Measurements from ENCODE around the gene CTSD.

Gene CTSD

DNA sequence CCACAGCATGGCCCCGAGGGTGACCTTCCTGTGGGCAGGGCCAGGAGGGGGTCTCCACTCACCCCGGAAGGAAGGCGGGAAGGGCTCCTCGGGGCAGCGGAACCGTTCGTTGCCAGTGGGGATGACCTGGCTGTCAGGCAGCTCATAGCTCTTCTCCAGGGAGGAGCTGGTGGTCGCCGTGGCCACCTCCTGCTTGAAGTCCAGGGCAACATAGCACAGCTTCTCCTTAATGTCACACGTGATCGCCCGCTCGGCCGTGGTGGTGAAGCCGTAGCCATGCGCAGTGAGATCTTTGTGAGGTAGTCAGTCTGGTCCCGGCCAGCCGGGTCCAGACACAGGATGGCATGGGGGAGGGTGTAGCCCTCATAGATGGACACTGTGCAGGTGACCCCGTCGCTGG is 39.5 kb upstream of the CTSD start:
- no peaks in the 10 kb centered on the region for H3K27me3 ChIP-seq
- no peak overlapping the region for H3K27ac ChIP-seq
- no peaks in the 10 kb centered on the region for H4K20me1 ChIP-seq
- H3K9me3 ChIP-seq (replicated peaks in 1 of 11): no peaks in the 10 kb centered on the region
- H3K4me1 ChIP-seq: no peaks in the 10 kb centered on the region
- no peak overlapping the region for H3K4me2 ChIP-seq
- TF ChIP-seq Cebpa-rat (IDR thresholded peaks at IDR 0.05): no peak
- H3K9ac ChIP-seq: no peak overlapping the region
- no peak overlapping the region for H3K4me3 ChIP-seq
- no peaks in the 10 kb centered on the region for H3K36me3 ChIP-seq

DNA sequence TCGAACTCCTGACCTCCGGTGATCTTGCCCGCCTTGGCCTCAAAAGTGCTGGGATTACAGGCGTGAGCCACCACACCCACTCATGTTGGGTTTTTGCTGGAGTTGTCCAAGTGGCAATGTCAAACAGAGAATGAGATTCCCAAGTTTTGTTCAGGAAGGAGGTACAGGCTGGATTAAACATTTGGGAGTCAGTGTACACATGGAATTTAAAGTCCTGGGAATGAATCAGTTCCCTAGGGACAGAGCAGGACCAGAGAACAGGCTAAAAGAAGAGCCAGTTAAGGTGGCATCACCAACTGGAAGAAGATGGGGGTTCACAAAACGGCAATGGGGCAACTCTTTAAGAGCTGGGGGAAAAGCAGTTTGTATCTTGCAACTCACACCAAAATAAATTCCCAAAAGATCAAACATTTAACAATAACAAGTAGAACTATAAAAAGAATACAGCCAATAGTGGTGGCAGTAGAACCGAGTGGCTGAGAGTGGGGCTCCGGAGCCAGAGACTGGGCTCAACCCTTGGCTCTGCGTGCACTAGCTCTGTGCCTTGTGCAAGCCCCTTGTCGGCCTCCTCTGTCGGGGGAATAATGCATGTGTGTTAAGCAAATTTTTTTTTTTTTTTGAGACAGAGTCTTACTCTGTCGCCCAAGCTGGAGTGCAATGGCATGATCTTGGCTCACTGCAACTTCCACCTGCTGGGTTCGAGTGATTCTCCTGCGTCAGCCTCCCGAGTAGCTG is 33.8 kb upstream of the CTSD start:
- no peaks in the 10 kb centered on the region for H3K36me3 ChIP-seq
- no peaks in the 10 kb centered on the region for H3K9me3 ChIP-seq (replicated peaks in 1 of 11)
- H3K27ac ChIP-seq: no peak overlapping the region
- no peaks in the 10 kb centered on the region for H3K27me3 ChIP-seq
- no peaks in the 10 kb centered on the region for H4K20me1 ChIP-seq
- peaks cover 8 to 11% (median 10%) of the 10 kb centered on the region in 10 experiments for H3K4me1 ChIP-seq
- TF ChIP-seq Cebpa-rat (IDR thresholded peaks at IDR 0.05): no peak
- H3K4me3 ChIP-seq: no peak overlapping the region
- H3K4me2 ChIP-seq: no peak overlapping the region
- H3K9ac ChIP-seq: no peak overlapping the region

DNA sequence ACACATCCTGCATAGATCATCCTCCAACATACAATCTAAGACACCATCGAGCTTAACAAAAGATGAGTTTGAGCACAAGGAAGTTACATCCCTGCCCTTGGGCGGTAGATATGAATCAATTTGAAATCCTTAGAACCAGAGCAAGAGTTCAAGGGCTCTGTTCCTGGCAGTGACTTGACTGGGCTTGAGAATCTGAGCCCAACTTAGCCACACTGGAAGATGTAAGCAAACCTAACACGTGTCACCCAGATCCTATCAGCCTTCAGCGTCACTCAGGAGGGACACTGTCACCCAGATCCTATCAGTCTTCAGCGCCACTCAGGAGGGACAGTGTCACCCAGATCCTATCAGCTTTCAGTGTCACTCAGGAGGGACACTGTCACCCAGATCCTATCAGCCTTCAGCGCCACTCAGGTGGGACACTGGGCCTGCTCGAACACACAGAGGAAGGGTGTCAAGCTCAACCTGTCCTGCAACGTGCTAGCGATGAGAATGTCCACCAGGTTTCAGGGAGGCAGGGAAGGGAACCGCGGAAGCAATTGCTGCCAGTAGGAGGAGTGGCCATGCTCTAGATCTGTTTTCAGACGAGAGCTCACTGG is 32.8 kb upstream of the CTSD start:
- H4K20me1 ChIP-seq: no peaks in the 10 kb centered on the region
- H3K36me3 ChIP-seq: no peaks in the 10 kb centered on the region
- H3K9ac ChIP-seq: no peak overlapping the region
- H3K4me2 ChIP-seq: no peak overlapping the region
- peaks cover 16 to 20% (median 19%) of the 10 kb centered on the region in 10 experiments for H3K4me1 ChIP-seq
- no peak for TF ChIP-seq Cebpa-rat (IDR thresholded peaks at IDR 0.05)
- H3K9me3 ChIP-seq (replicated peaks in 1 of 11): no peaks in the 10 kb centered on the region
- H3K27ac ChIP-seq: no peak overlapping the region
- no peak overlapping the region for H3K4me3 ChIP-seq
- no peaks in the 10 kb centered on the region for H3K27me3 ChIP-seq

DNA sequence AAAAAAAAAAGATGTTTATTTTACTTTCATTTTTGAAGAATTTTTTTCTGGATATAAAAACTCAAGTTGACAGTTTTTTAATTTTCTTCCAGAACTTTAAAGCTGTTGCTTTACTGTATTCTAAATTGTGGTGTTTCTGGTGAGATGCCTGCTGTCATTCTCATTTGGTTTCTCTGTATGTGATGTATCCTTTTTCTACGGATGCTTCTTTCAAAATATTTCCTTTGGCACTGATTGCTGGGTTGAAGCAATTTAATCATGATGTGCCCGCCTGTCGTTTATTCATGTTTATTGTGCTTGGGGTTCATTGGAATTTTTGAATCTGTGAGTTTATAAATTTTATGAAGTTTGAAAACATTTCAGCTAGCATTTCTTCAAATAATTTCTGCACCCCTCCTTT is 29.4 kb upstream of the CTSD start:
- H3K9ac ChIP-seq: no peak overlapping the region

DNA sequence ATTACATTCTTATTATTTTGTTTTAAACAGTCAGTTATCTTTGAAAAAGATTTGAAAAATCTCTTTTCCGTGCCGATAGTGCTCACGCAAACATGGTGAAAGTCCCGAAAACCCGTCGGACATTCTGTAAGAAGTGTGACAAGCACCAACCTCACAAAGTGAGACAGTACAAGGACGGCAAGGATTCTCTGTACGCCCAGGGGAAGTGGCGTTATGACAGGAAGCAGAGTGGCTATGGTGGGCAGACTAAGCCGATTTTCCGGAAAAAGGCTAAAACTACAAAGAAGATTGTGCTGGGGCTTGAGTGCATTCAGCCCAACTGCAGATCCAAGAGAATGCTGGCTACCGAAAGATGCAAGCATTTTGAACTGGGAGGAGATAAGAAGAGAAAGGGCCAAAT is 28.7 kb upstream of the CTSD start:
- Histone ChIP-seq H4K20me1 (no peaks in the 10 kb centered on the region), H3K9me3 (replicated peaks in 1 of 11) (peaks cover 0 to 4% (median 0%) of the 10 kb centered on the region in 11 experiments; a peak in 1 of 22 replicates), H3K27ac (peak overlapping the region in 7 of 11 experiments; percentile 1 to 67 (median 56); a peak in 11 of 22 replicates), H3K4me1 (peaks cover 16 to 20% (median 19%) of the 10 kb centered on the region in 10 experiments), H3K4me2 (peak overlapping the region; percentile 52 to 80 (median 64)), H3K27me3 (no peaks in the 10 kb centered on the region), H3K36me3 (no peaks in the 10 kb centered on the region), H3K4me3 (peak overlapping the region in 1 of 10 experiments; percentile 45; a peak in 1 of 20 replicates), H3K9ac (peak overlapping the region in 3 of 11 experiments; percentile 37 to 48 (median 40); a peak in 4 of 22 replicates)
- TF ChIP-seq Cebpa-rat (IDR thresholded peaks at IDR 0.05): no peak

More for the DNA sequence above, 29.4 kb upstream of the CTSD start:
- H3K36me3 ChIP-seq: no peaks in the 10 kb centered on the region
- peak overlapping the region in 5 of 11 experiments; percentile 4 to 67 (median 56); a peak in 5 of 22 replicates for H3K27ac ChIP-seq
- 0 out of 20 replicates have a peak overlapping the region, but pooled peaks of 1 of the 10 experiments have one; percentile 45 for H3K4me3 ChIP-seq
- H3K27me3 ChIP-seq: no peaks in the 10 kb centered on the region
- no peaks in the 10 kb centered on the region for H4K20me1 ChIP-seq
- H3K4me1 ChIP-seq: peaks cover 16 to 20% (median 19%) of the 10 kb centered on the region in 10 experiments
- TF ChIP-seq Cebpa-rat (IDR thresholded peaks at IDR 0.05): no peak
- H3K9me3 ChIP-seq (replicated peaks in 1 of 11): peaks cover 0 to 4% (median 0%) of the 10 kb centered on the region in 11 experiments; a peak in 1 of 22 replicates
- peak overlapping the region; percentile 52 to 80 (median 64); a peak in 19 of 22 replicates for H3K4me2 ChIP-seq

DNA sequence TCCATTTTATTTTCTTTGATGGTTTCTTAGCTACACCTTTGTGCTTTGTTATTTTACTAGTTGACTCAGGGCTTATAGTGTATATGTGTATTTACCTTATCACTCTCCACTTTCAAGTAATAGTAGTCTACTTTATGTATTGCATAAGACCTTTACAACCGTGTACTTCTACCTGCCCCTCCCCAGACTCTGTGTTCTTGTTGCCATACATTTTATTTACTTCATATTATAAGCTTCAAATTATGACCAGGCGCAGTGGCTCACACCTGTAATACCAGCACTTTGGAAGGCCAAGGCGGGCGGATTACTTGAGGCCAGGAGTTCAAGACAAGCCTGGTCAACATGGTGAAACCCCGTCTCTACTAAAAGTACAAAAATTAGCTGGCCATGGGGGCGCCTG is 28.2 kb upstream of the CTSD start:
- TF ChIP-seq Cebpa-rat (IDR thresholded peaks at IDR 0.05): no peak
- peaks cover 0 to 4% (median 0%) of the 10 kb centered on the region in 11 experiments; a peak in 1 of 22 replicates for H3K9me3 ChIP-seq (replicated peaks in 1 of 11)
- no peaks in the 10 kb centered on the region for H3K27me3 ChIP-seq
- H3K27ac ChIP-seq: peak overlapping the region in 6 of 11 experiments; percentile 1 to 67 (median 56); a peak in 9 of 22 replicates
- peak overlapping the region; percentile 52 to 80 (median 64) for H3K4me2 ChIP-seq
- no peak overlapping the region for H3K4me3 ChIP-seq
- H3K9ac ChIP-seq: peak overlapping the region in 3 of 11 experiments; percentile 37 to 48 (median 40); a peak in 2 of 22 replicates
- no peaks in the 10 kb centered on the region for H3K36me3 ChIP-seq
- no peaks in the 10 kb centered on the region for H4K20me1 ChIP-seq
- peaks cover 17 to 22% (median 19%) of the 10 kb centered on the region in 10 experiments for H3K4me1 ChIP-seq

DNA sequence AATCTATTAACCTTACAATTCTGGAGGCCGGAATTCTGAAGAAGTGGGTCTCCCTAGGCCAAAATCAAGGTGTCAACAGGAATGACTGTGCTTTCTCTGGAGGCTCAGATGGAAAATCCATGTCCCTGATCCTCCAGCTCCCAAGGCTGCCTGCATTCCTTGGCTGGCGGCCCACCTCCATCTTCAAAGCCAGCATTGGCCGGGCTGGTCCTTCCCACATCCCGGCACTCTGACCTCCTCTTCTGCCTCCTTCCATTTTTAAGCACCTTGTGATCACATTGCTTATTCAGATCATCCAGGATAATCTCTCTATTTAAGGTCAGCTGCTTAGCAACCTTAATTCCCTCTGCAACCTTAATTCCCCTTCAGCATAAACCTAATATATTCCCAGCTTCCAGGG is 22.7 kb upstream of the CTSD start:
- TF ChIP-seq Cebpa-rat (IDR thresholded peaks at IDR 0.05): no peak
- Histone ChIP-seq H3K4me1 (peaks cover 28 to 60% (median 48%) of the 10 kb centered on the region in 10 experiments), H3K36me3 (no peaks in the 10 kb centered on the region), H3K4me2 (peak overlapping the region in 10 of 11 experiments; percentile 15 to 96 (median 46); a peak in 13 of 22 replicates), H3K4me3 (no peak overlapping the region), H3K27me3 (peaks cover 0 to 24% (median 13%) of the 10 kb centered on the region in 11 experiments; a peak in 12 of 22 replicates), H3K9me3 (replicated peaks in 1 of 11) (peaks cover 0 to 4% (median 0%) of the 10 kb centered on the region in 11 experiments; a peak in 1 of 22 replicates), H4K20me1 (peaks cover 0 to 3% (median 0%) of the 10 kb centered on the region in 11 experiments; a peak in 2 of 22 replicates), H3K9ac (peak overlapping the region in 1 of 11 experiments; percentile 11; a peak in 1 of 22 replicates), H3K27ac (peak overlapping the region in 3 of 11 experiments; percentile 4 to 57 (median 47); a peak in 4 of 22 replicates)

DNA sequence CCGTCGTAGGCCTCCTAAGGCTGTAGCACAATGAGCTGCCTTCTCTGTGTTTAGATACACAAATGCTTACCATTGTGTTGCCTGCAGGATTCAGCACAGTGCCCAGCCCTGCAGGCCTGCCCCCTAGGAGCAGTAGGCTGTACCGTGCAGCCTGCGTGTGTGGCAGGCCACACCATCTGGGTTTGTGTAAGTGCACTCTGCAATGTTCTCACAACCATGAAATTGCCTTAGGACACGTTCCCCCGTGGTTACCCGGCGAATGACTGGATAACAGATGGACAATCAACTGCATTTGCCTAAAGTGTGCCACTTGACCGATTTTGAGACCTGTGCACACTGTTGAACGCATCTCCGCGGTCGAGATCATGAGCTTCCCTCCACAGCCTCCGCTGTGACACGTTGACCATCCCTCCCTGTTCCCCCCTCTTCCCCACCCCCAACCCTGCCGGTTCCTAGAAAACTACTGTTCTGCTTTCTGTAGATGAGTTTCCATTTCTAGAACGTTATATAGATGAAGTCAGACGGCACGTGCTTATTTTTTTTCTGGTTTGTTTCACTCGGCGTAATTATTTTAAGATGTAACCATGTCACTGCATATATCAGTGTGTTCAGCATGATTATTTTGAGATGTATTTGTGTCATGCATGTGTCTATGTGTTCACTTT is 22.2 kb upstream of the CTSD start:
- H3K27ac ChIP-seq: peak overlapping the region in 3 of 11 experiments; percentile 4 to 57 (median 47); a peak in 4 of 22 replicates
- no peaks in the 10 kb centered on the region for H3K36me3 ChIP-seq
- H3K4me3 ChIP-seq: no peak overlapping the region
- H3K9ac ChIP-seq: no peak overlapping the region; a peak in 1 of 22 replicates
- TF ChIP-seq Cebpa-rat (IDR thresholded peaks at IDR 0.05): no peak
- H3K27me3 ChIP-seq: peaks cover 0 to 24% (median 13%) of the 10 kb centered on the region in 11 experiments; a peak in 12 of 22 replicates
- peaks cover 0 to 4% (median 0%) of the 10 kb centered on the region in 11 experiments; a peak in 1 of 22 replicates for H3K9me3 ChIP-seq (replicated peaks in 1 of 11)
- H4K20me1 ChIP-seq: peaks cover 0 to 5% (median 0%) of the 10 kb centered on the region in 11 experiments; a peak in 2 of 22 replicates
- H3K4me1 ChIP-seq: peaks cover 34 to 66% (median 53%) of the 10 kb centered on the region in 10 experiments
- peak overlapping the region in 10 of 11 experiments; percentile 19 to 96 (median 46); a peak in 16 of 22 replicates for H3K4me2 ChIP-seq
